Breast epithelium (tissue), 3 donors: ENCODE measurements around the gene CPNE2.

Source experiments
- POLR2A ChIP-seq: fragments of 450-650 bp; IDR thresholded peaks from one replicate; pipeline ENCODE4 v1.6.1; 2016; ENCODE audit warnings: antibody characterized with exemption, mild to moderate bottlenecking, moderate library complexity
- TF ChIP-seq, protein P1 (sequence below), 3 donors: fragments of 450-650 bp; IDR thresholded peaks; one replicate each; pipeline ENCODE4 v1.5.1; 2016 to 2017; ENCODE audit warnings: antibody characterized with exemption in 3 of 3, mild to moderate bottlenecking in 3 of 3, moderate library complexity in 3 of 3

GRCh38 chr16:57151369-57151768 lies 59.0 kb downstream of the CPNE2 start:
- TF ChIP-seq, protein P1, sequence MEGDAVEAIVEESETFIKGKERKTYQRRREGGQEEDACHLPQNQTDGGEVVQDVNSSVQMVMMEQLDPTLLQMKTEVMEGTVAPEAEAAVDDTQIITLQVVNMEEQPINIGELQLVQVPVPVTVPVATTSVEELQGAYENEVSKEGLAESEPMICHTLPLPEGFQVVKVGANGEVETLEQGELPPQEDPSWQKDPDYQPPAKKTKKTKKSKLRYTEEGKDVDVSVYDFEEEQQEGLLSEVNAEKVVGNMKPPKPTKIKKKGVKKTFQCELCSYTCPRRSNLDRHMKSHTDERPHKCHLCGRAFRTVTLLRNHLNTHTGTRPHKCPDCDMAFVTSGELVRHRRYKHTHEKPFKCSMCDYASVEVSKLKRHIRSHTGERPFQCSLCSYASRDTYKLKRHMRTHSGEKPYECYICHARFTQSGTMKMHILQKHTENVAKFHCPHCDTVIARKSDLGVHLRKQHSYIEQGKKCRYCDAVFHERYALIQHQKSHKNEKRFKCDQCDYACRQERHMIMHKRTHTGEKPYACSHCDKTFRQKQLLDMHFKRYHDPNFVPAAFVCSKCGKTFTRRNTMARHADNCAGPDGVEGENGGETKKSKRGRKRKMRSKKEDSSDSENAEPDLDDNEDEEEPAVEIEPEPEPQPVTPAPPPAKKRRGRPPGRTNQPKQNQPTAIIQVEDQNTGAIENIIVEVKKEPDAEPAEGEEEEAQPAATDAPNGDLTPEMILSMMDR (IDR thresholded peaks at IDR 0.05), result no peak
- no peak for TF ChIP-seq POLR2A
